CD4-positive, alpha-beta memory T cell (primary cell): ENCODE data around the gene EPN2. TPM values are rescaled to one million over a fixed set of nuclear protein-coding genes. Genes with fewer than 3 reads are reported as not detected.
A peak's percentile ranks its signal among the peaks of the same experiment; 100 is the strongest.

Experiments
- CTCF ChIA-PET: fragments of 350-600 bp; sonication (Branson Sonifier 250); formaldehyde crosslinking; loops from one replicate; lab custom pipeline; 2021; ENCODE audit warnings: inconsistent platforms; ENCODE audit not compliant: partially characterized antibody; lab: Charles Lee
- POLR2A ChIA-PET: fragments of 350-600 bp; sonication (Branson Sonifier 250); formaldehyde crosslinking; loops from one replicate; lab custom pipeline; 2021; ENCODE audit not compliant: partially characterized antibody; lab: Charles Lee
- DNase-seq, 5 donors: peaks; one replicate each; pipeline versions ENCODE4 v3.0.0 to v3.0.0-alpha.2; 2020 to 2022; ENCODE audit warnings: mixed read lengths in 1 of 5
- H3K27ac ChIP-seq: one replicate; pipeline ENCODE4 v1.7.0; 2013; ENCODE audit warnings: low read depth, low read length
- H3K27me3 ChIP-seq: 2 replicates; pipeline ENCODE4 v1.7.0; 2013; ENCODE audit warnings: mild to moderate bottlenecking, low read length, moderate library complexity; ENCODE audit not compliant: insufficient read depth
- H3K36me3 ChIP-seq: 2 replicates; pipeline ENCODE4 v1.7.0; 2013; ENCODE audit warnings: mild to moderate bottlenecking, low read length, moderate library complexity; ENCODE audit not compliant: insufficient read depth
- H3K4me1 ChIP-seq: 2 replicates; pipeline ENCODE4 v1.7.0; 2013; ENCODE audit warnings: mild to moderate bottlenecking, low read length, moderate library complexity; ENCODE audit not compliant: insufficient read depth
- H3K4me3 ChIP-seq, 2 donors: one replicate each; pipeline ENCODE4 v1.7.0; 2013; ENCODE audit warnings: low read length in 2 of 2, mild to moderate bottlenecking in 1 of 2
- H3K9me3 ChIP-seq, 2 donors: one replicate each; pipeline ENCODE4 v1.7.0; 2013; ENCODE audit warnings: low read length in 2 of 2, control low read depth in 1 of 2; ENCODE audit not compliant: control insufficient read depth in 1 of 2
- H3K27ac Mint-ChIP-seq, 7 donors: one replicate each; pipeline ENCODE4 v1.8.0; 2020 to 2021; ENCODE audit warnings: mixed read lengths in 7 of 7, mild to moderate bottlenecking in 6 of 7, inconsistent platforms in 3 of 7, moderate library complexity in 3 of 7
- H3K27me3 Mint-ChIP-seq, 2 donors: one replicate each; pipeline ENCODE4 v1.8.0; 2020 to 2021; ENCODE audit warnings: mixed read lengths in 2 of 2
- H3K36me3 Mint-ChIP-seq, 2 donors: one replicate each; pipeline ENCODE4 v1.8.0; 2020 to 2021; ENCODE audit warnings: mixed read lengths in 2 of 2, inconsistent platforms in 1 of 2, mild to moderate bottlenecking in 1 of 2
- H3K4me1 Mint-ChIP-seq, 4 donors: one replicate each; pipeline ENCODE4 v1.8.0; 2020 to 2021; ENCODE audit warnings: mixed read lengths in 4 of 4, mild to moderate bottlenecking in 1 of 4
- H3K4me3 Mint-ChIP-seq, 8 donors: one replicate each; pipeline ENCODE4 v1.8.0; 2020 to 2021; ENCODE audit warnings: mixed read lengths in 8 of 8, mild to moderate bottlenecking in 7 of 8, moderate library complexity in 6 of 8, inconsistent platforms in 3 of 8
- H3K9me3 Mint-ChIP-seq, 8 donors: one replicate each; pipeline ENCODE4 v1.8.0; 2020 to 2021; ENCODE audit warnings: mixed read lengths in 8 of 8, mild to moderate bottlenecking in 5 of 8, inconsistent platforms in 3 of 8, moderate library complexity in 1 of 8
- intact Hi-C: fragments of 100-400 bp; cut with micrococcal nuclease; formaldehyde crosslinking; loops from one replicate; pipeline ENCODE4 v1.15.1; 2023
- polyA plus RNA-seq, 2 donors: library from polyadenylated mRNA; unstranded; fragments of 300-500 nt; fragmentation: Illumina TruSeq; gene quantifications; one replicate each; pipeline ENCODE4 v1.2.3, GENCODE V29; 2021
- total RNA-seq, 2 experiments: library from RNA; stranded (reverse); gene quantifications; one replicate each; pipeline ENCODE4 v1.2.3, GENCODE V29; 2021

The EPN2 gene
- total and polyA plus RNA-seq, 4 experiments from 2014 or later = 4.2 to 10.4 (median 9.9) TPM

DNA sequence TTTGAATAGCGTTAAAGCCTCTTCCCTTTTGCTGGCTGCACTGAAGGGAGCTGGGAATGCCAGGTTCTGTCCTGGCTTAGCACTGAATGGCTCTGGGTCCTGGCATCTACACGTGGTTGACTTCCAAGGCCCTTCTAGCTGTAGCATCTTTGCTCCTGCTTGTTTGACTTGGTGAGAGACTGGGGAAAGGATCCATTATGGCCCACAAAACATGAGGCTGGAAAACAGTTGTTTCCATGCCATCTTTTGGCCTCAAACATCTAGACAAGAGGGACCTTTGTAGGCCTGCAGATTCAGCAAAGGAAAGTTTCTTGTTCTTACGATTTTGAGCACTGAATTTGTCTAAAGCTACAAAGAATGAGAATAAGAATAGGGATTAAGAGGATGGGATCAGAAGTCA is 32.5 kb downstream of the EPN2 start:
- Histone ChIP-seq H3K27ac (no peak overlapping the region), H3K27me3 (no peaks in the 10 kb centered on the region), H3K9me3 (no peaks in the 10 kb centered on the region), H3K4me3 (no peak overlapping the region), H3K36me3 (no peaks in the 10 kb centered on the region), H3K4me1 (no peaks in the 10 kb centered on the region)
- DNase-seq = no peak
- Mint-ChIP-seq H3K27me3 (no peaks in the 10 kb centered on the region), H3K27ac (no peak overlapping the region), H3K4me3 (no peak overlapping the region), H3K36me3 (peaks cover 0 to 5% of the 10 kb centered on the region in 2 donors), H3K9me3 (no peaks in the 10 kb centered on the region), H3K4me1 (peaks cover 0 to 4% (median 0%) of the 10 kb centered on the region in 4 donors)
- intact Hi-C loops = no loop called here
- ChIA-PET CTCF (no interaction called here), POLR2A (no interaction called here)

DNA sequence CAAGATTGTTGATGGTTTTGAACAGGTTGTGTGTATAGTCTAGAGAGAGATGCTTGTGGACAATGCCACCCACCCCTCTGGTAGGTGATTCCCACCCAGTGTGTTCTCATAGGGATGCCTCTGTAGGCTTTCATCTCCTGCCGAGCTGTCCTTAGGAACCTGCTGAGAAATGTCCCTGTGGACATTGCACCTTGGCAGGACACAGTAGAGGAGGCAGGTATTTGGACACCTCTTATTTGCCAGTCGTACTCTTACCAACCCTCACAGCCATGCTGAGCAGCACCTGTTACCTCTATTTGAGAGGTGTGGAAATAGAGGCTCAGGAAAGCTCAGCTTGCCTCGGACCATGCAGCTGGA is 33.2 kb downstream of the EPN2 start:
- Mint-ChIP-seq H3K27me3 (no peaks in the 10 kb centered on the region), H3K4me3 (no peak overlapping the region), H3K4me1 (peaks cover 0 to 4% (median 0%) of the 10 kb centered on the region in 4 donors), H3K36me3 (peaks cover 0 to 9% of the 10 kb centered on the region in 2 donors), H3K9me3 (no peaks in the 10 kb centered on the region), H3K27ac (no peak overlapping the region)
- Histone ChIP-seq H3K4me1 (no peaks in the 10 kb centered on the region), H3K36me3 (no peaks in the 10 kb centered on the region), H3K27me3 (no peaks in the 10 kb centered on the region), H3K9me3 (no peaks in the 10 kb centered on the region), H3K27ac (no peak overlapping the region), H3K4me3 (no peak overlapping the region)
- CTCF ChIA-PET = no interaction called here
- POLR2A ChIA-PET = no interaction called here
- intact Hi-C loops = no loop called here
- DNase-seq = no peak

DNA sequence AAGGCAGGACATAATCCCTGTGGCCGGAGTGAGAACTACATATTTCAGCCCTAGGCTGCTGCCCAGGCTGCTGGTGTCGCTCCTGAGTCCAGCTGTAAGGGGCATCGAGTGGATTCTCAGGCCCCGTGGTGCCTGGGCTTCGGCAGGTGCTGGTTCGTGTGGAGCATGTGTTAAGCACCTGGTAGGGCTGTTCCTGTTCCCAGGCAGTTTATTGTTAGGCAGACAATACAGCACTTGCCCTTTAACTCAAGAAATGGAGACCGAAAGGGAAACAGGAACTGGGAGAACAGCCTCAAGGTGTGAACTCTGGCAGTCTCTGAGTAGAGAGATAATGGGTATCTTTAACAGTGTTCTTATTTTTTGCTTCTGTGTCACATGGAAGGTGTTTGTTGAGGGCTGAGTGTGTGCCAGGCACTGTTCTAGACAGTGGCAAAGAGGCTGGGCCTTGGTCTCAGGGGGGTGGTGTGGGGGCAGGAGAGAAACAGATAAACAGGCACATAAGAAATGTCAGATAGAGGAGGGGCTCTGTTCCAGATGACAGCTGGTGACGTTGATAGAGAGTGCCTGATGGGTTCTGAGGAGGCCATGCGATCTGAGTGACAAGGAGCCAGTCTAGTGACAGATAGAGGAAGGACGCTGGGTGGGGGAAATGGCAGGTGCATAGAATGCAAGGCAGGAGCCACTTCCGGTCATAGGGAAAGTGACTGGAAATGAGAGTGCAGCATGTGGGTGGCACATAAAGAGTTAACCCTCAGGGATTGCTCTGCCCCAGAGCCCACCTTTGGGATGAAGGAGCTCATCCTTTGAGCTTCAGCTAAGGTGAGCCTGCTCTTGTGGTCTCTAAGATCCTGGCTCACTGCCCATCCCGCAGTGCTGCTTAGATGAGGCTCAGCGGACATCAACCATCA is 33.8 kb downstream of the EPN2 start:
- Histone ChIP-seq H3K4me3 (no peak overlapping the region), H3K27ac (no peak overlapping the region), H3K9me3 (no peaks in the 10 kb centered on the region), H3K36me3 (no peaks in the 10 kb centered on the region), H3K27me3 (no peaks in the 10 kb centered on the region), H3K4me1 (no peaks in the 10 kb centered on the region)
- no peaks in the 10 kb centered on the region for H3K9me3 Mint-ChIP-seq
- no peak for DNase-seq
- peaks cover 0 to 5% of the 10 kb centered on the region in 2 donors for H3K36me3 Mint-ChIP-seq
- ChIA-PET CTCF (no interaction called here), POLR2A (no interaction called here)
- H3K4me3 Mint-ChIP-seq = no peak overlapping the region
- H3K4me1 Mint-ChIP-seq = peaks cover 0 to 4% (median 0%) of the 10 kb centered on the region in 4 donors
- H3K27me3 Mint-ChIP-seq = no peaks in the 10 kb centered on the region
- H3K27ac Mint-ChIP-seq = no peak overlapping the region
- intact Hi-C loops = no loop called here

DNA sequence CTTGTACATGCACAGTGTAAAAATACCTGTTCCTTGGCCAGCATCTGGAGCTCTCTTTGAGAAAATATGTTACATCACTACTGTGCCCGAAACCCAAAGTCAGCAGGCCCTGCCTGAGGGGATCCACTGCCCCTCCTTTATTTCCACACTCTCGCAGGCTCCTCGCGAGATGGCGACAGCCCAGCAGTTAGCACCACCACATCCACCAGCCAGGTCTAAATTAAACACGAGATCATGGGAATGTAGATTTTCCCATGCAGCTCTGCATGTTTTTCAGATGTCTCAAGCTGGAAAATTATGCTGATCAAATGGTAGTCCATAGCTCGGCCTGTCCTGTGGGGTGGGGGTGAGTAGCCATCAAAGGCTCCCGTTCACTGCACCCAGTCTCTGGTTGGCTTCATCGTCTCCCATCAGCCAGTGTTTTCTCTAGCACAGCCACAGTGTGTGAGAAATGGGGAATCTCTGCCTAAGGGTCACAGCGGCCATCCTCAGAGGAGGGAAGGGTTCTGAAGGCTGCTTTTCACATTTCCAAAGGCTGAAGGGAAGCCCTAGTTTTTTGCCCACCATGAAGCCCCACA is 34.7 kb downstream of the EPN2 start:
- no peak overlapping the region for H3K27ac ChIP-seq
- no peaks in the 10 kb centered on the region for H3K4me1 ChIP-seq
- H3K4me1 Mint-ChIP-seq = peaks cover 0 to 4% (median 0%) of the 10 kb centered on the region in 4 donors
- H3K9me3 Mint-ChIP-seq = no peaks in the 10 kb centered on the region
- no peak overlapping the region for H3K4me3 Mint-ChIP-seq
- CTCF ChIA-PET = no interaction called here
- H3K4me3 ChIP-seq = no peak overlapping the region
- H3K36me3 Mint-ChIP-seq = peaks cover 0 to 3% of the 10 kb centered on the region in 2 donors
- intact Hi-C loops = no loop called here
- no peaks in the 10 kb centered on the region for H3K9me3 ChIP-seq
- H3K27ac Mint-ChIP-seq = no peak overlapping the region
- no peaks in the 10 kb centered on the region for H3K36me3 ChIP-seq
- no peak for DNase-seq
- POLR2A ChIA-PET = no interaction called here
- H3K27me3 Mint-ChIP-seq = no peaks in the 10 kb centered on the region
- no peaks in the 10 kb centered on the region for H3K27me3 ChIP-seq

DNA sequence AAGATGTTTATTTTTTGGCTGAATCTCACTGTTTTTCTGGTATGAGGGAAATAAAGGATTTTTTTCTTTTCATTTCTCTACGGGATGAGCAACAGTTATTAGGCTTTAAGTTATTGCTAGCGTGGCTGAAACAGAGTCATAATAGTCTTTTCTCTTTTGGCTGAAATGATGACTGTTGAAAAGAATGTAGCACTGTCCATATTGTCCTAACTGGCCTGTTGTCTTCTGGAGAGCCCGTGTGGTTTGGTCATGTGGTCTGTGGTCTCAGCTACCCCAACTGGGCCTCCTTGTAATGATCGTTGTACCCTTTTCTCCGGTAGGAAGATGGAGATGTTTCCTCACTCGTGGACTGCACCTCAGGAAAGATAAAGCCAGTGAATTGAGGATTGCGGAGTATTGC is 36.6 kb downstream of the EPN2 start:
- POLR2A ChIA-PET = no interaction called here
- Histone ChIP-seq H3K4me1 (no peaks in the 10 kb centered on the region), H3K36me3 (no peaks in the 10 kb centered on the region), H3K9me3 (no peaks in the 10 kb centered on the region), H3K27ac (no peak overlapping the region), H3K27me3 (no peaks in the 10 kb centered on the region), H3K4me3 (no peak overlapping the region)
- H3K9me3 Mint-ChIP-seq = no peaks in the 10 kb centered on the region
- no peak overlapping the region for H3K27ac Mint-ChIP-seq
- no peak for DNase-seq
- intact Hi-C loops = no loop called here
- peaks cover 0 to 4% (median 0%) of the 10 kb centered on the region in 4 donors for H3K4me1 Mint-ChIP-seq
- H3K36me3 Mint-ChIP-seq = peaks cover 0 to 3% of the 10 kb centered on the region in 2 donors
- H3K4me3 Mint-ChIP-seq = no peak overlapping the region
- CTCF ChIA-PET = no interaction called here
- peaks cover 0 to 1% of the 10 kb centered on the region in 2 donors for H3K27me3 Mint-ChIP-seq

DNA sequence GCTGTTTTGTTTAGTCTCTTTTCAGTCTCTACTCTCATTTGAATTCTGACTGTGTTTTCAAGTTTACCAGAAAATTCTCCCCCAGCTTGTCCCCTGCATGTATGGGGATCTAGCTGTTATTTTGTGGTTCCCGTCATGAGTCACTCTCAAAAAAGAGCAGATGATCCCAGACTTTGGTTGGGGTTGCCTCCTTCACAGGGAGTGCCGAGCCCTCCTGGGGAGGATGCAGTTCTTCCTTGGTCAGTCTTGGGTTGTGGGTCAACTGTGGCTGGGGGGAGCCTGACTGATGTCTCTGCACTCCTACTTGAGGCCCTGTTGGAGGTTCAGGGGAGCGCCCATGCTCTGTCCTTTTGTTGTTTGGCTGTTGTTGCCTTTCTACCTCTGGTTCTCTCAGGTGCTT is 37.7 kb downstream of the EPN2 start:
- CTCF ChIA-PET = no interaction called here
- H3K36me3 Mint-ChIP-seq = peaks cover 0 to 3% of the 10 kb centered on the region in 2 donors
- no peak overlapping the region for H3K27ac Mint-ChIP-seq
- DNase-seq = no peak
- POLR2A ChIA-PET = no interaction called here
- no peaks in the 10 kb centered on the region for H3K36me3 ChIP-seq
- peaks cover 0 to 1% of the 10 kb centered on the region in 2 donors for H3K27me3 Mint-ChIP-seq
- no peaks in the 10 kb centered on the region for H3K9me3 Mint-ChIP-seq
- peaks cover 0 to 4% (median 0%) of the 10 kb centered on the region in 4 donors for H3K4me1 Mint-ChIP-seq
- no peak overlapping the region for H3K27ac ChIP-seq
- intact Hi-C loops = no loop called here
- no peak overlapping the region for H3K4me3 ChIP-seq
- H3K9me3 ChIP-seq = no peaks in the 10 kb centered on the region
- no peaks in the 10 kb centered on the region for H3K4me1 ChIP-seq
- no peaks in the 10 kb centered on the region for H3K27me3 ChIP-seq
- no peak overlapping the region for H3K4me3 Mint-ChIP-seq

DNA sequence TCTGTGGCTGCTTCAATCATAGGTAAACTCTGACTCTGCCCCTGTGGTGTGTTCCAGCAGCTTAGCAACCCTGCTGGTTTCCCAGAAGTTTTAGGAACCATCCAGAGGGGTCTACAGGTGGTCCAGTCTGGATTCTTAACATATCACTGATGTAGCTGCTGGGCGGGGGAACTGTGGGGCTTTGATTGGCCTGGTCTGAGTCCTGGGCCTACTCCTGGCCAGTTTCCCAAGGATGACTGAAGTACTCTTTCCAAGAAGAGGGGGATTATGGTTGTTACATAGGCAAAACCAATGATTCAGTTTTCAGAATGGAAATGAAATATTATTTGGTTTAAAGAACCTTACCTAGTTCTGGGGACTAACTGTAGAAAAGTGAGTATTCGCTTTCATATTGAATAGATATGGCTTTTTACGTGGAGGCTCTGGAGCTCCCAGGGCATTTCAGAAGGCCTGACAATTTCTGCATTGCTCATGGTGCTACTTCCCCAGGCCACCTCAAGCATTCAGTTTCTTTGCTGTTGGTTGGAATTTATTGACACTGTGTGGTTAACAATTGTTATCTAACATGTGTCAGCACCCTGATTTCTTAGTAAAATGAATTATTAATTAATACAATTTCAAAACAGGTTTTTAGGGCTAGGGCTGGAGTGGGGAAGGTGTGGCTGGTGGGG is 38.4 kb downstream of the EPN2 start:
- Mint-ChIP-seq H3K27ac (peak overlapping the region in 1 of 7 donors; percentile 30), H3K36me3 (peaks cover 0 to 3% of the 10 kb centered on the region in 2 donors), H3K4me1 (peaks cover 0 to 4% (median 0%) of the 10 kb centered on the region in 4 donors), H3K4me3 (no peak overlapping the region), H3K9me3 (no peaks in the 10 kb centered on the region), H3K27me3 (peaks cover 0 to 1% of the 10 kb centered on the region in 2 donors)
- DNase-seq = no peak
- no peaks in the 10 kb centered on the region for H3K9me3 ChIP-seq
- no peak overlapping the region for H3K27ac ChIP-seq
- no peaks in the 10 kb centered on the region for H3K27me3 ChIP-seq
- POLR2A ChIA-PET = no interaction called here
- CTCF ChIA-PET = no interaction called here
- intact Hi-C loops = no loop called here
- H3K4me1 ChIP-seq = no peaks in the 10 kb centered on the region
- no peaks in the 10 kb centered on the region for H3K36me3 ChIP-seq
- H3K4me3 ChIP-seq = no peak overlapping the region
